Eye (tissue), 1 donor: Measurements from ENCODE around the gene TBCE.
A peak's percentile ranks its signal among the peaks of the same experiment; 100 is the strongest.

Source experiments
- DNase-seq: peaks from one replicate; pipeline ENCODE4 v3.0.0-alpha.2; 2015

Gene TBCE

DNA sequence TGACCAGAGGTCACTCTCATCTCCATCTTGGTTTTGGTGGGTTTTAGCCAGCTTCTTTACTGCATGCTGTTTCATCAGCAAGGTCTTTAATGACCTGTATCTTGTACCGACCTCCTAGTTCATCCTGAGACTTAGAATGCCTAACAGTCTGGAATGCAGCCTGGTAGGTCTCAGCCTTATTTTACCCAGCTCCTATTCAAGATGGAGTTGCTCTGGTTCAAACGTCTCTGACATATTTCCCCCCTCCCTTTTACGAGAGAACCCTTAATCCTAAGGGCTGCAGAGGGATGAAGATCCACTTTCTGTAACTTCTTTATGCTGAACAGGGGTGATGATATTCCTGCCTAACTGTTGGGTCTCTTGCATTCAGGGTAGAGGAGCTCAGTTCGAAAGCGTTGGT lies 43.2 kb downstream of the TBCE start:
- DNase-seq, result no peak

DNA sequence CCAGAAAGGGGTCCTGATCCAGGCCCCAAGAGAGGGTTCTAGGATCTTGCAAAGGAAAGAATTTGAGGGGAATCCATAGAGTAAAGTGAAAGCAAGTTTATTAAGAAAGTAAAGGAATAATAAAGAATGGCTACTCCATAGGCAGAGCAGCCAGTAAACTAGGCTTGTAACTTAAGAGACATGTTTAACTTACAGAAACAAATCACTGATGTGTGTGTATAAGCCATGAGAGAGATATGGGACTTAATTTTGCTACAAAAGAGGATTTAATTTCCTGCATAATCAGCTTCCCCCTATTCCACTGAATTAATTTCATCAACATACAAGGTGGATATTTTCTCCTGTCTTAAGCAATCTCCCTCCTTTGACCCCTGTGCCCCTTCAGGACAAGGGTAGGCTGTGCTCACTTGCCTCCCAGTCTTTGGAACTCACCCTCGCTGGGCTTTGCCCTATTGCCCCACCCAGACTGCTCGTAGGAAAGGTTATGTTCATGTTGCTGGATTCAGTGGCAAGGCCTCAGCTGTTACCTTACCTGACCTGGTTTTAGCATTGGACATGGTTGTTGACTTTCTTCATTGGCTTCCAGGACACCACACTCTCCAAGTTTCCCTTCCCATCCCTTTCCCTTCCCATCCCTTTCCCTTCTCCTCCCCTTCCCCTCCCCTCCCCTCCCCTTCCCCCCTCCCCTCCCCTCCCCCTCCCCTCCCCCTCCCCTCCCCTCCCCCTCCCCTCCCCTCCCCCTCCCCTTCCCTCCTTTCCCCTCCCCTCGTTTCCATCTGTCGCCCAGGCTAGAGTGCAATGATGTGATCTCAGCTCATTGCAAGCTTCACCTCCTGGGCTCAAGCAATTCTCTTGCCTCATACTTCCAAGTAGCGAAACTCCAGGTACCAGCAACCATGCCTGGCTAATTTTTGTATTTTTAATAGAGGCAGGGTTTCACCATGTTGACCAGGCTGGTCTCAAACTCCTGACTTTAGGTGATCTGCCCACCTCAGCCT lies 44.6 kb downstream of the TBCE start:
- no peak for DNase-seq

DNA sequence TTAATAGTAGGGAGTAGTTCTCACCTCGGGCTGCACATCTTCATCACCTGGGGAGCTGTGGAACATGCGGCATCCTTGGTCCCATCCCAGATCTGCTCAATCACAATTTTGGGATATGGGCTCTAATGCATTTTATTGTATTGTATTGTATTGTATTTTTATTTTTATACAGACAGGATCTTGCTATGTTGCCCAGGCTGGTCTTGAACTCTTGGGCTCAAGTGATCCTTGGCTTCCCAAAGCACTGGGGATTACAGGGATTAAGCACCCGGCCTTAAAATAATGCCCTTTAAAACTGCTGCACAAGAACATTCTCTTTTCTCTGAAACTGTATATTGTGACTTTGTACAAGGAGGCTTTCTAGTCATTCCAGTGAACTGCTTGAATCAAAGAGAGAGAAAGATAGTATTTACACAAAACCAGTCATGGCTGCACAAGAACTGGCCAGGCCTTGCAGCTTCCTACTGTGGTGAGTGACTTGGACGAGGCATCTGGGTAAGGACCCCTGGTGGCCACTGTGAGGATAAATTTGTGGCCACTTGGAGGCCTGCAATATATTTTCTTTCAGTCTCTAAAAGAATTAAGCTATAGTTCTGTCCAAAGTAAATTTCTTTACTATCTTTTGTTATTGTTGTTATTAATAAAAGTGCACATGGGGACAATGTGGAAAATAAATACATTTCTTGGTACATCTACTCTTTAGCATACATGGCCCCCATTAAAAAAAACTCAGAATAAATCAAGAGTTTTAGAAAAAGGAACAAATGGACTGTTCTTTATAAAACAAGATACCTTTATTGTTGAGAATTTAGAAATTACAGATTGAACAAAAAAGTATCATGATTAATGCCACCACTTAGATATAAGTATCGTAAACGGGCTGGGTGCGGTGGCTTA lies 48.0 kb downstream of the TBCE start:
- DNase-seq, result peak; percentile 66

DNA sequence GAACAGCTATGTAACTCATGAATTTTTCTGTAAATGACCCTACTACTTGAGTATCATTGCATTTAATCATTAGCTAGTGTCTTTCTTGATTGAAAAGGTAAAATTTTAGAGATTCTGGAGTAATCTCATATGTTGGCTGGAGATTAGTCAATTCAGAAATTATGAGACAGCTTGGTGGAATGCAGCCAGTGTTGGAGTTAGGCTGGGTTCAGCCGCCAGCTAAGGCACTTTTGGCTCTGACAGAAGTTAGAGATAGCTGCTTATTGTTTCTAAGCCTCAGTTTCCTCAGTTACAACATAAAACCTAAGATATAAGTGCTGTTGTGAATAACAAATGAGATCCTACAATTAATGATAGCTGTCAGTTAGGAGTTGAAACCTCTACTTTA lies 49.4 kb downstream of the TBCE start:
- no peak for DNase-seq

DNA sequence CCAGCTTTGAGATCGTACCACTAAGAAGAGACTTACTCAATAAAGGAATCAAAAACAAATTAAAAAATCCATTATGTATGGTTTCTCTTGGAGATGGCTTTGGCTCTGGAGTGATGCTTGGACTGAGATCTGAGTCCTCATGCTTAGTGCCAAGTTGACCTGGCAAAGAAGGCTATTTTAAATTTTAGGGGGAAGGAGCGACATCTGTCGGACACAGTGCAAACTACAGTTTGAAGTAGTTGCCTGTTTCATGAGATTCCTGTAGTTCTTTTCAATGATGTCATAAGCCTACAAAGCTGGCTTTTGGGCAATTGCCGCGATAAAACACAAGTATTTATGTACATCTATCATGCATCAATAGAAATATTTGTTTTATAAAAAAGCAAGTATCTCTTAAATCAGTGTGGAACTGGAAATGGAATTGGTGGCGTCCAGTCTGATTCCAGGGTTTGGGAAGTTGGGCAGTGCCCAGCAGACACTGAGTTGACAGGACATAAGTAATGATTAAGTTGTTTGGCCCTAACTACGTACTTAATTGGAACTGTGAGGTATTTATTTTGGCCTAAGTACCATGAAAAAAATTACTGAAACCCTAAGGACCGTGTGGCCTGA lies 50.0 kb downstream of the TBCE start:
- peak; percentile 90 for DNase-seq

DNA sequence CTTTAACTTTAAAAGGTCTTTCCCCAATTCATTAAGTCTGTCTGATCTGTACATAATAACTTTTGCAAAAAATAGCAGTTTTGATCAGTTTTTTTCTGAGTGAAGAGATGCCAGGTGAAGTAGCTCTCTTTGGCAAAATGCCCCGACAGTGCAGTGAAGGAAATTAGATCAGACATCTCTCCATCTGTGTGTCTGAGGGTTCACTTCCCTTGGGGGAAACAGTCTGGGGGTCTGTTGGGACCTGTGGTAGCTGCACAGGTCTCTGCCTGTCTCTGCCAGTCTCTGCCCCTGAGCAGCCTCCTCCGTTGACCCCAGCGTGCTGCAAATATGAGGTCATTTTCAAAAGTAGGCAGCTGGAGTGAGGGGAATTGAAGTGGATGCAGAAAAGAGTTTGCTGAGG lies 54.5 kb downstream of the TBCE start:
- DNase-seq, result peak; percentile 48

DNA sequence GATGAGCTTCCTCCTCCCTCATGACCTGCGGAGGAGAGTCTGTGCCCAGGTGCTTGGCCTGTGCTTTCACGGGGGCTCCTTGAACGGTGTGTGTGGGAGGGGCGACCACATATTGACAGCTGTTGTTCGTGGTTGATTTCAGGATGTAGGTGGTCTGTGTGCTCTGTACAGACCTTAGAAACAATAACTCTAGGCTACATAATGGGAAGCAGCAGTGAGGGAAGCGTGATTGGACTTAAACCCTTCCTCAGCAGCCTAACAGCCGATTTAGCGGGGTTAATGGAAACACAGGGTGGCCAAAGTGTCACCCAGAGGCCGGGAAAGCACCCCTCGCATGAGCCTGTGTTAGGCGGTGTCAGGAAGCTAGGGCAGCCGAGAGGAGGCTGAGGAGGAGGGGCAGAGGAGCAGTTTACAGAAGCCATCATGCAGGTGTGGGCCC lies 56.0 kb downstream of the TBCE start:
- no peak for DNase-seq

DNA sequence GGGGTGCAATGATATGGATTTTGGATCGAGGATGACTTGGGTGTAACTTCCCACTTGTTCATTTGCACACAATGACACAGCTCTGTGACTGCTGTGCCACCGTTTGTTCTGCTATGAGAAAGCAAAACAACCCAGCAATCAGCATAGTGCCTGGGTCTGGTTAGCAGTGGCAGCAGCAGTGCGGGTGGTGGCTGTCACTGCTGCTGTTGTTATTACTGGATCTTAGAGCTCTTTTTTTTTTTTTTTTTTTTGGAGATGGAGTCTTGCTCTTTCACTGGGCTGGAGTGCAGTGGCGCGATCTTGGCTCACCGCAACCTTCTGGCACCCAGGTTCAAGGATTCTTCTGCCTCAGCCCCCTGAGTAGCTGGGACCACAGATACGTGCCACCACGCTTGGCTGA lies 56.9 kb downstream of the TBCE start:
- DNase-seq, result no peak

DNA sequence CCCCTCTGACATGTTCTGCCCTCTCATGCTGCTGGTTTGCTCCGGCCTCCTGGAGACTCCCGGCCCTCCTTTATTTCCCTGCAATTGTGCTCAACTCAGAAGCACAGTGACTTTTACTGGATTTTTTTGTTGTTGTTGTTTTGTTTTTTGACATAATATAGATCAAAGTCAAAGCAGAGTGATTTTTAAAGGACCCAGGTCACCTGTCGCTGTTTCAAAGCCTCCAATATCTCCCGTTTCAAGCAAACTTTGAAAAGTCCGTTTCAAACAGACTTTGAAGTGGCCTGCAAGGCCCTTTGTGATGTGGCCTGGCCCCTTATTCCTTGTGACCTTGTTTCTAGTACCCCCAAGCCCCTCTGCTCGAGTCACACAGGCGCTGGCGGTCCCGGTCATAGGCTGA lies 58.1 kb downstream of the TBCE start:
- DNase-seq, result no peak

DNA sequence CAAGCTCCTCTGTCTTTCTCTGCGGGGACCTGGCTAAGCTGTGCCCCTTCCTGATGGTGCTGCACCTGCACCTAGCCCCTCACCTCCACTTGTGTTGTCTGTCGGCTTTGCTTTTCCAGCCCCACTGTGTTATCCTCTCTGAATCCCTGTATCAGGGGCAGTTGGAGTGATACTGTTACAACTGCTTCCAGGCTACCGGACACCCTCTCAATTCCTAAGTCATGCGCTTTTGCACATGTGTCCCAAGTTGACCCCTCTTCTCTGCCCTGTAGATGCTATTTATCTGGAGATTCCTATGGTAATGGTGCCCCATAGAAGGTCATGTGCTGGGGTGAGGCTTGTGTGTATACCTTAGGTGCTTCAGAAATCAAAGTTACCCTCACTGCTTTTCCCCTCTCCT lies 58.9 kb downstream of the TBCE start:
- no peak for DNase-seq

DNA sequence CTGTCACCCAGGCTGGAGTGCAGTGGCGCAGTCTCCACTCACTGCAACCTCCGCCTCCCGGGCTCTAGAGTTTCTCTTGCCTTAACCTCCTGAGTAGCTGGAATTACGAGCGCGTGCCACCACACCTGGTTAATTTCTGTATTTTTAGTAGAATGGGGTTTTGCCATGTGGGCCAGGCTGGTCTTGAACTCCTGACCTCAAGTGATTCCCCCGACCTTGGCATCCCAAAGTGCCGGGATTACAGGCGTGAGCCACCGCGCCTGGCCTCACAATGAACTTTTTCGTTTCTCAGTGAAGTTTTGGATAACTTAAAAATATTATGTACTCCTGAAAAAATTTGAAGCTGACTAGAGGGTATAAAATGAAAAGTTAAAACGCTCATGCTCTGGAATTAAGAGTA lies 59.5 kb downstream of the TBCE start:
- no peak for DNase-seq

DNA sequence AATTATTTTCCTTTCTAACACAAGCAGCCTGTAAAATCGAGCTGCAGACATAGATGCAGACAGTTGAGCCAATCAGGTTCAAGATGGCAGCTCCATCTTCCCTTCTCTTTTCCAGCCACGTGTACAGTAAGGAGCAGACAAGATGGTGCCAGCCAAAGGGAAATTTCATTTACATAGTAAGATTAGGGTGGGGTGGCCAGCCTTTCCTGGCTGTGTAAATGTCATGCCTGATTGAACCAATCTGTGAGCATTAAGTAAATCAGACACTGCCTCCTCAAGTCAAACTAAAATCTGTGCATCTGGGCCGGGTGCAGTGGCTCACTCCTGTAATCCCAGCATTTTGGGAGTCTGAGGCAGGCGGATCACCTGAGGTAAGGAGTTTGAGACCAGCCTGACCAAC lies 60.2 kb downstream of the TBCE start:
- DNase-seq, result no peak

DNA sequence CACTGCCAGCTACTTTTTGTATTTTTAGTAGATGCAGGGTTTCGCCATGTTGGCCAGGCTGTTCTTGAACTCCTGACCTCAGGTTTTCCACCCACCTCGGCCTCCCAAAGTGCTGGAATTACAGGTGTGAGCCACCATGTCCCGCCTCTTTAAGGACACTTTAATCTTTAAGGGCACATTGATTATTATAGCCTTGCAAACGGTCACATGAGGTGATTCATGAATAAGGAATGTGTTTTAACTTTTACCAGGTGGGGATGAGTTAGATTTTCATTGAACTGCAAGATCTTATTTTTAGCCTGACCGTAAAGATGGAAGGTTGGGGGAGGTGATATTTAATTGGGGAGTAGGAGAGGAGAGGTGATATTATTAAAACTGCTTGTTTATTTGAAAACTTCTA lies 61.9 kb downstream of the TBCE start:
- DNase-seq, result no peak

DNA sequence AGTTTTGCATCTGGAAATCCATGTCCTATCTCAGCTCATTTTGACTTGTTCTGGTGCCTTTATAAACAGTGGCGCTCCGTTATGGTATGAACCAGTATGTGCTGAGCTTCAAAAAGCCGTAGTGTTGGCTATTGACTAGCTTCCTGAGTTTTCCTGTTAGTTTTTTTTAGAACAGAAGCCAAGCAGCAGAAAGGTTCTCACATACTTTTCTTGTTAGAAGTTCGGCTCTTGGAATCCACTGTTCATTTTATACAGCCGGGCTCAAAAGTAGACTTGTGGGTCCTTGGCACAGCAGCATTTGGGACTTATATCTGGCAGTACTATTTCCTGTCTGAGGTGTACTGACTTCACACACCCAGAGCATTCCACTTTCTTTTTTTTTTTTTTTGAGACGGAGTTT lies 63.8 kb downstream of the TBCE start:
- DNase-seq, result no peak

DNA sequence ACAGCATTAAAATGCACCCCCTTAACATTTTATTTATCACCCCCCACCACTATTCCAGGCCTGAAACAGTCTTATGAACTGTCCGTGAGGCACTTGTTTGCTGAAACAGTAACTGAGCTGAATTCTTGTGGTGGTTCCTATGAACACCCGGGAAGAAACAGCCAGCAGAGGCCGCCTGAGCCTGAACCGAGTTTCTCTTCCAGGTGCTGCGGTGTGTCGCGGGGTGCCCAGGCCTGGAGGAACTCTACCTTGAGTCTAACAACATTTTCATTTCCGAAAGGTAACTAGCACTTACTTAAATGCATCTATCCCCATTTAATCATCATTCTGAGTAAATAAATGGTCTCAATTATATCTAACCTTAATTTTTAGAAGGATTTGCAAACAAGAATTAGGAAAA lies 66.8 kb downstream of the TBCE start:
- no peak for DNase-seq

DNA sequence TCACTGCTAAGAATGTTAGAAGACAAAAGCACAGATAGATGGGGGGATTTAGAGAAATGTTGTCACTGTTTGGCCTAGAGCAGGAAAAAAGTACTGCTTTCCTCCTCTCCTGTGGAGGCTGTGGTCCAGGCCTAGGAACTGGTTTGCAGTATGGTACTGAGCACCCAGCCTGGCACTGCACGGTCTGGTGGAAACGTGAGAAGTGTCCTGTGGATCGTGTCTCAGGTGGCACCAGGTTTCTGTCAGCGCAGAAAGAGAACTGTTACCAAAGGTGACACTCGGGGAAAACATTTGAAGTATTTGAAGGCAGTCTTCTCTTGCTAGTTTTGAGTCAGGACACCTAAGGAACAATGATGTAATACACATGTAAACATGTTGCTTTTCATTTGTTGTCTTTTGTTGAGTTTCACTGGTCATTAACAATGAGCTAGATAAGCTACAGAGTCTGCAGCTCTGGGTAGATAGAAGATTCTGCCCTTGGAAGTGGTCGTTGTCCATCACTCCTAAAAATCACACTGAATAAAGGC lies 74.0 kb downstream of the TBCE start:
- DNase-seq, result no peak

DNA sequence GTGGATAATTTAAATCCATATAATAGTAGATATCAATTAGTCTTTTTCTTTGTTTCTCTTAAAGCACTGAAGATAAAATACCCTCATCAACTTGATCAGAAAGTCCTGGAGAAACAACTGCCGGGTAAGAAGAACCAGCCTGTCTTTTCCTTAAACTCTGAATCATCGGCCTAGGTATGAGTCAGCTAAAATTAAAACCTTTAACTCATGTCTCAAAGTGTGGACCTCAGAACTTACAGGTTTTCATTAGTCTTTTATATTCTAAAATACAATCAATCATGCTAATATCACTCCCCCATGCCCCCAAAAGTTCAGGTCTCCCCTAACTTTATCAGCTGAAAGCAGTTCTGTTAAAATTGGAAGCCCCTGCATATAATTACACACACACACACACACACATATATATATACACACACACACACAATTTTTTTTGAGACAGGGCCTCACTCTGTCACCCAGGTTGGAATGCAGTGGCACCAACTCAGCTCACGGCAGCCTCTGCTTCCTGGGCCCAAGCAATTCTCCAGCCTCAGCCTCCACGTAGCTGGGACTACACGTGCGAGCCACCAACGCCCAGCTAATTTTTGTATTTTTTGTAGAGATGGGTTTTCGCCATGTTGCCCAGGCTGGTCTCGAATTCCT lies 75.7 kb downstream of the TBCE start:
- DNase-seq, result no peak

DNA sequence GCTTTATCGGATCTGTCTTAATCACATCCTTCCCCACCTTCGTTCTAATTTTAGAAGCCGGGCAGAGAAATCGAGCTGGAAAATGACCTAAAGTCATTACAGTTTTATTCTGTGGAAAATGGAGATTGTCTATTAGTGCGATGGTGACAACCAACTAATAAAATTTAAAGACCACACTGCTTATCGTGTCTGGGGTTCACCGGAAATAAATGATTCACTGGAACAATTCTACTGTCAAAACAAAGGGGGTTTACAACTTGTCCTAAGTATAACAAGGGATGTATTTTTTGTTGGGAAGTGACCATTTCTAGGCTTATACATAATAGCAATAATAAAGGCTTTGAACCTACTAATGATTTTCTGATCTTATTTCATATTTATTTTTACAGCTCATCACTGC lies 81.4 kb downstream of the TBCE start:
- DNase-seq, result no peak

DNA sequence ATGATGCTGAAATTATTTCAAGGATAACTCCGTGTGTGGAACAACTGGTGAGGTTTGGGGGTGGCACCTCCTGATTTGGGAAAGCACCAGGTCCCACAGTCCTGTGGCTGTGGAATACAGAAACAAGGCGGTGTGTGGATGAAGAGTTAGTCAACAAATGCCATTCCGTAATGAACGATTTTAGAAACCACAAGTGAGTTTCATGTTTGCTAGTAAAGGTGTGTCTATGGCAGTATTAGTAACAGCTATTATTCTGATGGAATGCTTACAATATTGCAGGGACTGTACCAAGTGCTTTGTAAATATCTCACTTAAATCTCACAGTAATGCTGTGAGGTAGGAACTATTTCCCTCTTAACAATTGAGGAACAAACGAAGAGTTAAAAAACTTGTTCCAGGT lies 83.2 kb downstream of the TBCE start:
- no peak for DNase-seq

DNA sequence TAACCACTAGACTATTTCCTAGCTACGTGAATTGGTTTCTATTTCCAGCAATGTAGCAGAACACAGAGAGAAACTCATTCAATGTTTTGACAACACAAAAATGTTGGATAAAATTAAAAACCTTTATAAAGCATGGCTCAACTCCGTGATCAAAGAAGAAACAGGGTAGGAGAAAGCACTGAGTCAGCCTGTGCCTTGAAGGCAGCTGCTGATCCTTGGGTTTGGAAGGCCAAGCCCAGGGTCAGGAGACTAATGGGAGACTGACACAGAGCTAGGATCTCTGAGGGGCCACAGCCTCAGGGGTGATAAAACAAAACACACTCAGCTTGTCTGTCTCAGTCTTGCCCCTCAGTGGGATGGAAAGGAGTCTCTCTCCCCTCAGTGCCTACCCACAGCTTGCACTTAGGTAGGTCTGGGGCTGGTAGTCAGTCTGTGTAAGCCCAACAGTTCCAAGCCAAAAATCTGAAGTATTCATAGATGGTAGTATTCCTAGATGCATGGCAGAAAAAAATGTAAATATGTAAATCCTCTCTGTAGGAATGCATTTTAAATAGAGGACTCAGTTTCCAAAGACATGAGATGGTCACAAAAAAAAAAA lies 83.8 kb downstream of the TBCE start:
- DNase-seq, result no peak

DNA sequence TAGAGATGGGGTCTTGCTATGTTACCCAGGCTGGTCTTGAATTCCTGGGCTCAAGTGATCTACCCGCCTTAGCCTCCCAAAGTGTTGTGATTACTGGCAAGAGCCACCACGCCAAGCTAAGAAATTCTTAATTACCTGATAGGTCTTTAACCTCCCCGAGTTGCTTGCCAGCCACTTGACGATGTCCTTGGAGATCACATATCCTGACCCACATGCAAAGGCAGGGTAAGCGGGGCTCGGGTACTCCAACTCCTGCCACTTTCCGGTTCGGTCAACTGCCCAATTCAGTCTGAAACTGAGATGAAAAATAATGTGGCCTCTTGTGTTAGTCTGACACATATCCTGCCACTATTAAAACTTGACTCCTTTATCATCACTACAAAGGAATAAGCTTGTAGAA lies 86.8 kb downstream of the TBCE start:
- DNase-seq, result no peak

DNA sequence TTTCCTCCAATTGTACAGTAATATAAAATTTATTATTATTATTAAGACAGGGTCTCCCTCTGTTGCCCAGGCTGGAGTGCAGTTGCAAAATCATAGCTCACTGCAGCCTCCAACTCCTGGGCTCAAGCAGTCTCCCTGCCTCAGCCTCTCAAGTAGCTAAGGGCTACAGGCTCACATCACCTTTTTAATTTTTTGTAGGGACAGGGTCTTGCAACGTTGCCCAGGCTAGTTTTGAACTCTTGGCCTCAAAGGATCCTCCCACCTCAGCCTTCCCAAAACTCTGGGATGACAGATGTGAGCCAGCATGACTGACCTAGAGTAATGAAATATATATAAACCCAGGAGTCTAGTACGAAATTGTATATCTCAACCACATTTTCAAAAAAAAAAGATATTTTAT lies 87.9 kb downstream of the TBCE start:
- DNase-seq, result no peak
